Sigmoid colon (tissue), 4 donors: Measurements from ENCODE around the gene ZNF30.

Source experiments
- EP300 ChIP-seq, 4 donors: sonication (generic); formaldehyde crosslinking; IDR thresholded peaks; one replicate each; pipeline ENCODE4 v1.6.1; 2017; ENCODE audit warnings: antibody characterized with exemption in 4 of 4
- POLR2A ChIP-seq, 2 donors: fragments of 450-650 bp; IDR thresholded peaks; one replicate each; pipeline ENCODE4 v1.6.1; 2016; ENCODE audit warnings: antibody characterized with exemption in 2 of 2, mild to moderate bottlenecking in 2 of 2, moderate library complexity in 2 of 2
- POLR2AphosphoS5 ChIP-seq, 4 donors: sonication (generic); formaldehyde crosslinking; IDR thresholded peaks; one replicate each; pipeline ENCODE4 v1.6.1; 2017; ENCODE audit warnings: antibody characterized with exemption in 4 of 4
- TF ChIP-seq, protein P1 (sequence below), 4 experiments: fragments of 450-650 bp in 3 of 4; fragments of 200-600 bp in 1 of 4; IDR thresholded peaks; one replicate each; pipeline ENCODE4 v1.5.1; 2016 to 2019; ENCODE audit warnings: antibody characterized with exemption in 4 of 4, mild to moderate bottlenecking in 3 of 4, moderate library complexity in 2 of 4

DNA sequence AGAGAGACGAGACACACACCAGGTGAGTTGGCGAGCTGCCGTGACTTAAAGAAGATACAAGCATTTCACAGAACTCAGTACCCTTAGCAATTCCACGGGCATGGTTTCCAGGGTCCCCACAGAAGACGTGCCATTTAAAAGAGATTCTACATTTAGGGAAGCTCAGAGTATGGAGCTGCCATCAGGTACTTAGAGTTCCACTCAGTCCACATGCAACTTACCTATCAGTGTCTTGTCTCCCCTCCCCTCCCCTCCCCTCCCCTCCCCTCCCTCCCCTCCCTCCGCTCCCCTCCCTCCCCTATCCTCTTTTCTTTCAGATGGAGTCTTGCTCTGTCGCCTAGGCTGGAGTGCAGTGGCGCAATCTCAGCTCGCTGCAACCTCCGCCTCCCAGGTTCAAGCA, 12.2 kb downstream of the ZNF30 start:
- TF ChIP-seq, protein P1, sequence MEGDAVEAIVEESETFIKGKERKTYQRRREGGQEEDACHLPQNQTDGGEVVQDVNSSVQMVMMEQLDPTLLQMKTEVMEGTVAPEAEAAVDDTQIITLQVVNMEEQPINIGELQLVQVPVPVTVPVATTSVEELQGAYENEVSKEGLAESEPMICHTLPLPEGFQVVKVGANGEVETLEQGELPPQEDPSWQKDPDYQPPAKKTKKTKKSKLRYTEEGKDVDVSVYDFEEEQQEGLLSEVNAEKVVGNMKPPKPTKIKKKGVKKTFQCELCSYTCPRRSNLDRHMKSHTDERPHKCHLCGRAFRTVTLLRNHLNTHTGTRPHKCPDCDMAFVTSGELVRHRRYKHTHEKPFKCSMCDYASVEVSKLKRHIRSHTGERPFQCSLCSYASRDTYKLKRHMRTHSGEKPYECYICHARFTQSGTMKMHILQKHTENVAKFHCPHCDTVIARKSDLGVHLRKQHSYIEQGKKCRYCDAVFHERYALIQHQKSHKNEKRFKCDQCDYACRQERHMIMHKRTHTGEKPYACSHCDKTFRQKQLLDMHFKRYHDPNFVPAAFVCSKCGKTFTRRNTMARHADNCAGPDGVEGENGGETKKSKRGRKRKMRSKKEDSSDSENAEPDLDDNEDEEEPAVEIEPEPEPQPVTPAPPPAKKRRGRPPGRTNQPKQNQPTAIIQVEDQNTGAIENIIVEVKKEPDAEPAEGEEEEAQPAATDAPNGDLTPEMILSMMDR (IDR thresholded peaks at IDR 0.05): no peak
- TF ChIP-seq POLR2A (IDR thresholded peaks at IDR 0.05) (no peak), EP300 (IDR thresholded peaks at IDR 0.05) (no peak), POLR2AphosphoS5 (IDR thresholded peaks at IDR 0.05) (no peak)
